IPS-20b (cell line): ENCODE data around the gene KIAA0232.
"Not testable (repeated sequence)": the region's sequence is repeated elsewhere in the genome, so short reads cannot be mapped to it uniquely, and the experiment has no call there.

ENCODE experiments used
- H3K27ac ChIP-seq: one replicate; pipeline ENCODE4 v1.5.1; 2013; ENCODE audit warnings: low read length
- H3K27me3 ChIP-seq: 2 replicates; pipeline ENCODE4 v1.6.1; 2013; ENCODE audit warnings: mild to moderate bottlenecking, low read length, inconsistent platforms; ENCODE audit not compliant: insufficient read depth
- H3K36me3 ChIP-seq: 2 replicates; pipeline ENCODE4 v1.6.1; 2013; ENCODE audit warnings: low read depth, mild to moderate bottlenecking, inconsistent platforms, low read length, moderate library complexity; ENCODE audit not compliant: insufficient read depth
- H3K4me1 ChIP-seq: 2 replicates; pipeline ENCODE4 v1.6.1; 2013; ENCODE audit warnings: mild to moderate bottlenecking, control low read depth, inconsistent platforms, low read length, moderate library complexity; ENCODE audit not compliant: insufficient read depth
- H3K4me3 ChIP-seq: 2 replicates; pipeline ENCODE4 v1.5.1; 2013; ENCODE audit warnings: mild to moderate bottlenecking, low read length, inconsistent platforms
- H3K9ac ChIP-seq: 2 replicates; pipeline ENCODE4 v1.6.1; 2013; ENCODE audit warnings: low read depth, mild to moderate bottlenecking, inconsistent platforms, low read length, moderate library complexity
- H3K9me3 ChIP-seq: 2 replicates; pipeline ENCODE4 v1.6.1; 2013; ENCODE audit warnings: mild to moderate bottlenecking, low read depth, low read length, inconsistent platforms; ENCODE audit not compliant: insufficient read depth

The KIAA0232 gene

DNA sequence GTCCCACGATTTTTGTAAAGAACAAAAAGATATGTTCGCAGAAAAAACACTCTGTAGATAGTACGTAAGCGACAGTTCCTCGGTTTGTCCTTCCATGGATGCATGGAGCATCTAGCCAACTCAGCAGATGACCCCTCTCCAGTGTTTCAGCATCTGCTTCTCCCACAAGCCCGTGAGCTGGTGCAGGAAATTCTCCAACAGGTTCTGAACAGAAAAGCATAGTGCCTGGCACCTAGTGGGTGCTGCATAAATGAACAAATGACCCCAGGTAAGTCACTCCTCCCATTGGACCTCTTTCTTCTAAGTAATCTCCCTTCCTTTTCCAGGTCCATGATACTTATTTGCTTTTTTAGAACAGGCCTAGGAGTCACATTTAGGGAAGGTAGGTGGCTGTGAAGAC is 966 bp upstream of the KIAA0232 start:
- H3K4me3 ChIP-seq: peak overlapping the region; percentile 65; the same call in 1 of the 2 replicates
- no peak overlapping the region for H3K27ac ChIP-seq
- no peaks in the 10 kb centered on the region for H3K36me3 ChIP-seq
- peak overlapping the region; percentile 71; the same call in 1 of the 2 replicates for H3K9ac ChIP-seq
- peaks cover 16% of the 10 kb centered on the region; the same call in 1 of the 2 replicates for H3K4me1 ChIP-seq
- H3K27me3 ChIP-seq: peaks cover 15% of the 10 kb centered on the region
- H3K9me3 ChIP-seq: no peaks in the 10 kb centered on the region

DNA sequence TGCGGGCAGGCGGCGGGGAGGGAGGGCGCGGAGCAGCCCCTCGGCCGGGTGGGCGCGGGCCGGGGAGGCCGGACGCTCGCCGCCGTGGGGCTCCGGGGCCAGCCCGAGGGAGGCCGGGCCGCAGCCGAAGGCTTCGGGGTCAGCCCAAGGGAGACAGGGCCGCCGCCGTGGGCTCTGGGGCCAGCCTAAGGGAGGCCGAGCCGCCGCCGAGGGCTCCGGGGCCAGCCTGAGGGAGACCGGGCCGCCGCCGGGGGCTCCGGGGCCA is 251 bp downstream of the KIAA0232 start:
- peak overlapping the region; percentile 87; the same call in 1 of the 2 replicates for H3K9ac ChIP-seq
- H3K36me3 ChIP-seq: peaks cover 6% of the 10 kb centered on the region; the same call in 1 of the 2 replicates
- no peaks in the 10 kb centered on the region for H3K9me3 ChIP-seq
- no peak overlapping the region for H3K27ac ChIP-seq
- H3K4me3 ChIP-seq: peak overlapping the region; percentile 82; the same call in 1 of the 2 replicates
- H3K4me1 ChIP-seq: peaks cover 16% of the 10 kb centered on the region; the same call in 1 of the 2 replicates
- H3K27me3 ChIP-seq: peaks cover 15% of the 10 kb centered on the region

DNA sequence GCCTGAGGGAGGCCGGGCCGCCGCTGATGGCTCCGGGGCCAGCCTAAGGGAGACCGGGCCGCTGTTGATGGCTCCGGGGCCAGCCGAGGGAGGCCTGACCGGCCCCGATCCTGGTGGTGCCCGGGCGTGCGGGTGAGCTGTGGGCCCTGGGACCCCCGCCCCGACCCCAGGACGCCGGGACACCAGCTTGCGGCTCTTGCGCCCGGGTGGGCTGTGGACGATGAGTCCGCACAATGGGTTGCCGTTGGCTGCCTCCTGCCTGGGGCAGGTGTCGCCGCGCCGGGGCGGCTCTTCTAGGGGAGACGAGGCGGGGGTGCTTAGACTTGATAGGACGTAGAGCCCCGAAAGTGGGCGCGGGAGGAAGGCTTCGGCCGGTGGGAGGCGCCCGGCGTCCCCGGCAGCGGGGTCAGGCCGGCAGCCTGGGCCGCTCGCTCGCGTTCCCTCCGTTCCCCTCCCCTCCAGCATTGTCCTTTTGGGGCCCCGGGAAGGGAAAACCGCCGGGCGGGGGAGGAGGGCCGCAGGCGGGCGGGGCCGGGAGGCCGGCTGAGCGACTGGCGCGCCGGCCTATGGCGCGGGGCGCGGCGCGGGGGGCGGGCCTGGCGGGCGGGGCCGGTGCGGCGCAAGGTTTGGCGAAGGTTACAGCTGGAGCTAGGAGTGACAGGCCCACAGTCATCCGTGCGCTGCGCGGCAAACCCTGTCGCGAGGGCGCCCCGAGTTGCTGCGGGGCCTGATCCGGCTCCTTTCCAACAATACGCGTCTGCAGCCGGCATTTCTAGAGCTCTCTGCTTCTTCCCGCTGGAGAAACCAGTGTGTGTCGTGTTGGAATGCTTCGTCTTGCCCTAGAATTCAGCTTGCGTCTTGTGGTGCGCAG is 819 bp downstream of the KIAA0232 start:
- H3K36me3 ChIP-seq: peaks cover 9% of the 10 kb centered on the region; the same call in 1 of the 2 replicates
- H3K27ac ChIP-seq: no peak overlapping the region
- no peaks in the 10 kb centered on the region for H3K9me3 ChIP-seq
- peak overlapping the region; percentile 88 for H3K4me3 ChIP-seq
- H3K27me3 ChIP-seq: peaks cover 15% of the 10 kb centered on the region
- peak overlapping the region; percentile 87; the same call in 1 of the 2 replicates for H3K9ac ChIP-seq
- H3K4me1 ChIP-seq: peaks cover 16% of the 10 kb centered on the region; the same call in 1 of the 2 replicates

DNA sequence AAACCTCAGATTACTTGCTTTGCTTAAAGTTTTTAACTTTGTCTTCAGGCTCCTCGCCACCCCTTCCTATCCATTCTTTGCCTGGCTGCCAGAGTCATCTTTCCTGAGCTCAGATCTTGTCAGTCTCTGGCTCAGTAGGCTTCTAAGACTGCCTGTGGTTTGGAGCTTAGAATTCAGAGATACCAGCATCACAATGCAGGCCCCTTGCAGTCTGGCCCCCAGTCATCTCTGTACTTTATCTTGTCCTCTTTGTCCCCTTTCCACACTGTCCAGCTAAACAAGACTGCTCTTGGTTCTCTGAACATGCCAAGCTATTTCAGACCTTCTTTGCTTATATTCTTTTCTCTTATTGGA is 3.0 kb downstream of the KIAA0232 start:
- Histone ChIP-seq H3K4me1 (peaks cover 16% of the 10 kb centered on the region; the same call in 1 of the 2 replicates), H3K27me3 (peaks cover 12% of the 10 kb centered on the region), H3K9ac (no peak overlapping the region)

DNA sequence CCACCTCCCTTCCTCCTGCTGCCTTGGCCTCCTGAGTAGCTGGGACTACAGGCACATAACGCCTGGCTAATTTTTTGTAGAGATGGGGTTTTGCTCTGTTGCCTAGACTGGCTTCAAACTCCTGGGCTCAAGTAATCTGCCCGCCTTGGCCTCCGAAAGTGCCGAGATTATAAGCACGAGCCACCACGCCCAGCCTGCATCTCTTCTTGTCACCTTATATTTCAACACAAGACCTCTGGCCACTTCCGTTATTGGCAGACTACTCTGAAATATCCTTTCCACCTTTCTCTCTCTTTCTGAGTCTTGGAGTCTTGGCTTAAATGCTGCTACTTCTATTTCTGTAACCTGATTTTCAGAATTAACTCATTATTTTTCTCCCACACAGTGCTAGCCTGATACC is 5.6 kb downstream of the KIAA0232 start:
- Histone ChIP-seq H3K4me3 (no peak overlapping the region), H3K9ac (no peak overlapping the region), H3K27me3 (no peaks in the 10 kb centered on the region), H3K4me1 (peaks cover 13% of the 10 kb centered on the region; the same call in 1 of the 2 replicates), H3K36me3 (peaks cover 23% of the 10 kb centered on the region), H3K9me3 (no peaks in the 10 kb centered on the region), H3K27ac (no peak overlapping the region)

More for the DNA sequence above, 3.0 kb downstream of the KIAA0232 start:
- no peak overlapping the region for H3K27ac ChIP-seq
- no peak overlapping the region for H3K4me3 ChIP-seq
- no peaks in the 10 kb centered on the region for H3K9me3 ChIP-seq
- H3K36me3 ChIP-seq: peaks cover 13% of the 10 kb centered on the region; the same call in 1 of the 2 replicates

DNA sequence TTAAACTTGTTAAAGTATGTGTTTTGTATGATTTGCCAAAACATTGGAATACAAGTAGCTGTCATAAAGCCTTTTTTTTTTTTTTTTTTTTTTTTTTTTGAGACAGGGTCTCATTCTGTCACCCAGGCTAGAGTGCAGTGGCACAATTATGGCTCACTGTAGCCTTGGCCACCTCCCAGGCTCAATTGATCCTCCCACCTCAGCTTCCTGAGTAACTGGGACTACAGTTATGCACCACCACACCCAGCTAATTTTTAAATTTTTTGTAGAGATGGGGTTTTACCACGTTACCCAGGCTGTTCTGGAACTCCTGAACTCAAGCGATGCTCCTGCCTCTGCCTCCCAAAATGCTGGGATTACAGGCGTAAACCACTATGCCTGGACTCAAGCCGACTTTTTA is 8.7 kb downstream of the KIAA0232 start:
- not testable (repeated sequence) for H3K4me1 ChIP-seq, H3K27ac ChIP-seq, H3K9me3 ChIP-seq, H3K27me3 ChIP-seq, H3K9ac ChIP-seq, H3K4me3 ChIP-seq
- peaks cover 23% of the 10 kb centered on the region for H3K36me3 ChIP-seq

DNA sequence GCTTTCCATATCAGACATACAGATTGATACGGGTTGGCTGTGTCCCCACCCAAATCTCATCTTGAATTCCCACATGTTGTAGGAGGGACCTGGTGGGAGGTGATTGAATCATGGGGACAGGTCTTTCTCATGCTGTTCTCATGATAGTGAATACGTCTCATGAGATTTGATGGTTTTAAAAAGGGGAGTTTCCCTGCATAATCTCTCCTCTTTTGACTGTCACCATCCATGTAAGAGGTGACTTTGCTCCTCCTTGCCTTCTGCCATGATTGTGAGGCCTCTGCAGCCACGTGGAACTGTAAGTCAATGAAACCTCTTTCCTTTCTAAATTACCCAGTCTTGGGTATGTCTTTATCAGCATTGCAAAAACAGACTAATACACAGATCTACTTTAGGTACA is 9.3 kb downstream of the KIAA0232 start:
- H3K4me3 ChIP-seq, H3K9me3 ChIP-seq, H3K27me3 ChIP-seq, H3K27ac ChIP-seq, H3K4me1 ChIP-seq, H3K9ac ChIP-seq: not testable (repeated sequence)
- peaks cover 23% of the 10 kb centered on the region for H3K36me3 ChIP-seq

DNA sequence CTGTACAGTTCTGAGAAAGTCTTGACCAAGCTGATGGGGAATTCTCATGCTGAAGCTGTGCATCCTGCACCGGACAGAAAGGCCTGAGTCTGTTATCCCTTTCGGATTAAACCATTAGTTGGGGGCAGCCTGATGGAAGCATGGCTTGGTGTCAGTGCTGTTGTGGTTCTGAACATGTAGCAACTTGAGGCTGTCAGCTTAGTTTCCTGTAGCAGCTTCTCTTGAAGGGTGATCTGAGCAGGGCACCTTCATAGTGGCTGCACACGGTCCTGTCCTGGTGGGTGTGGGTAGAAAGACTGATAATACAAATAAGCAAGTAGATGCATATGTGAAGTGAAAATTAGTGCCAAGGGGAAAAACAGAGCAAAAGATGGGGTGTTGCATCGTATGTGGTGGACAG is 11.7 kb downstream of the KIAA0232 start:
- peaks cover 15% of the 10 kb centered on the region for H3K36me3 ChIP-seq
- H3K9ac ChIP-seq: no peak overlapping the region
- H3K27me3 ChIP-seq: no peaks in the 10 kb centered on the region
- no peaks in the 10 kb centered on the region for H3K4me1 ChIP-seq
- H3K27ac ChIP-seq: no peak overlapping the region
- no peak overlapping the region for H3K4me3 ChIP-seq
- H3K9me3 ChIP-seq: no peaks in the 10 kb centered on the region

DNA sequence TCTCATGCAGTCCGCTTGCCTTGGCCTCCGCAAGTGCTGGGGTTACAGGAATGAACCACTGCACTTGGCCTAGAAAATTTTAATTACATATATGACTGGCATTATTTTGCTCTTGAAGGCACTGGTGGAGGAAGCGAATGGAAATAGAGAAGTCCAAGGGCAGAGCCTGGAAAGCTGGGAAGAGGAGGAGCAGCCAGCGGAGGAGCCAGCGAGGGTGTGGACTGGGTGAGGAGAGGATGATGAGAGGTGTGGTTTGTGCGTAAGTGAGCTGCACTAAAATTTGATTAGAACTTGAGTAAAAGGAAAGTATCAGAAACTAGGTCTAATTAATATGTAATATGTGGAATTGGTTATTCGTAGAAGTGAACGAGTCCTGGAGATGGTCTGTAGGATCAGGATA is 13.3 kb downstream of the KIAA0232 start:
- H3K4me3 ChIP-seq: no peak overlapping the region
- no peak overlapping the region for H3K27ac ChIP-seq
- H3K9ac ChIP-seq: no peak overlapping the region
- no peaks in the 10 kb centered on the region for H3K27me3 ChIP-seq
- no peaks in the 10 kb centered on the region for H3K4me1 ChIP-seq
- peaks cover 15% of the 10 kb centered on the region for H3K36me3 ChIP-seq
- H3K9me3 ChIP-seq: no peaks in the 10 kb centered on the region

DNA sequence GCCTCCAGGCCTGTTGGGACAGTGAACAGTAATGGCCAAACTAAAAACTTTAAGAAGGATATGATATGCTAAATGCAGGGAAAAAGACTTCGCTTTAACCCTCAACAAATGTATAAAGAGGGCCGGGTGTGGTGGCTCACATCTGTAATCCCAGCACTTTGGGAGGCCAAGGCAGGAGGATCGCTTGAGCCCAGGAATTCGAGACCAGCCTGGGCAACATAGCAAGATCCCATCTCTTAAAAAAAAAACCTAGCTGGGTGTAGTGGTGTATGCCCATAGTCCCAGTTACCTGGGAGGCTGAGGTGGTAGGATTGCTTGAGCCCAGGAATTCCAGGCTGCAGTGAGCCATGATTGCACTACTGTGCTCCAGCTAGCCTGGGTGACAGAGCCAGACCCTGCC is 14.8 kb downstream of the KIAA0232 start:
- H3K9ac ChIP-seq, H3K9me3 ChIP-seq, H3K4me1 ChIP-seq, H3K4me3 ChIP-seq, H3K36me3 ChIP-seq, H3K27ac ChIP-seq, H3K27me3 ChIP-seq: not testable (repeated sequence)

DNA sequence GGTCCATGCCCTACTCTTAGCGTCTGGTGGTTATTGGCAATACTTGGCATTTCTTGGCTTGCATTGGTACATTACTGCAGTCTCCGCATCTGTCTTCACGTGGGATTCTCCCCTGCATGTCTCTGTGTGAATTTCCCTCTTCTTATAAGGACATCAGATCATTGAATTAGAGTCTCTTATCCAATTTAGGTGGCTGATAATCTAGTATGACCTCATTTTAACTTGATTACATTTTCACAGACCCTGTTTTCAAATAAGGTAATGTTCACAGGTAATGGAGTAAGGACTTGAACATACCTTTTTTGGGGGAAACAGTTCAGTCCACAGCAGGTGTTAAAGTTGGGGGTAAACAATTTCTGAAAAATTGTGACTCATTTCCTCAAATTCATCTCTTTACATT is 16.6 kb downstream of the KIAA0232 start:
- H3K9me3 ChIP-seq: no peaks in the 10 kb centered on the region
- H3K4me3 ChIP-seq: no peak overlapping the region
- H3K27me3 ChIP-seq: no peaks in the 10 kb centered on the region
- no peak overlapping the region for H3K27ac ChIP-seq
- no peak overlapping the region for H3K9ac ChIP-seq
- peaks cover 6% of the 10 kb centered on the region; the same call in 1 of the 2 replicates for H3K36me3 ChIP-seq
- H3K4me1 ChIP-seq: no peaks in the 10 kb centered on the region

DNA sequence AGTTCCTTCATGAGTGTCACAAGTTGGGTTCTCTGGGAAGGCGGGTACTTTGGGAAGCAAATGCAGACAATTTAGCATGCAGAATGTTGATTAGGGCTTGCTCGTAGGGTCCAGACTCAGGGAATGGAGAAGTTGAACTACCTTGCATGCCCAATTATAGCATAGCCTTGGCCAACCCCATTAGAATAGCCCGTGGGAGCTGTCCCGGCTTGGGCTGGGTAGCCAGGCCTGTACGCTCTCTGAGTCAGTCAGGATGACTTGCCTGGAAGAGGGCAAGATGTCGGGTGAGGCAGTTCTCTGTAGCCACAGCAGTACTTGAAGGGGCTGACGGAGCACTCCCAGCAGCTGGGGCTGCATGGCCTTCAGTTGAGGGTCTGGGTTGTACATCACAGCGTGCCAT is 19.5 kb downstream of the KIAA0232 start:
- Histone ChIP-seq H3K4me1 (peaks cover 10% of the 10 kb centered on the region; the same call in 1 of the 2 replicates), H3K4me3 (no peak overlapping the region), H3K27ac (no peak overlapping the region), H3K9me3 (no peaks in the 10 kb centered on the region), H3K36me3 (peaks cover 6% of the 10 kb centered on the region; the same call in 1 of the 2 replicates), H3K27me3 (no peaks in the 10 kb centered on the region), H3K9ac (no peak overlapping the region)
